ENCODE results near the gene ACD. TPM values are rescaled to one million over a fixed set of nuclear protein-coding genes. Genes with fewer than 3 reads are reported as not detected.

ACD gene
- total and polyA plus RNA-seq, 2 of the 4 experiments (the other 2 are of a cell fraction), result 15.6 to 31.1 TPM

- Histone ChIP-seq H4K8ac (ENCODE audit: low read depth in 2 of 2, low read length in 2 of 2) (no peak overlapping the region), H3K18ac (ENCODE audit: low read depth, low read length) (no peak overlapping the region), H3K4me1 (ENCODE audit: control insufficient read depth, insufficient read depth, low read length) (peaks cover 9% of the 10 kb centered on the region; the same call in 1 of the 2 replicates), H3K9ac (ENCODE audit: low read depth, low read length) (no peak overlapping the region), H4K91ac (ENCODE audit: insufficient read depth, low read depth, low read length) (no peak overlapping the region), H2BK15ac (ENCODE audit: low read depth, low read length) (no peak overlapping the region), H3K27ac (ENCODE audit: insufficient read depth, low read length) (no peak overlapping the region), H3K79me1 (ENCODE audit: low read depth in 1 of 2, low read length in 2 of 2) (peaks cover 6 to 15% of the 10 kb centered on the region in 2 experiments; a peak in 3 of 4 replicates), H3K4me2 (ENCODE audit: low read depth, low read length) (no peak overlapping the region), H3K9me3 (ENCODE audit: control insufficient read depth, insufficient read depth, low read length) (no peaks in the 10 kb centered on the region), H3K4me3 (ENCODE audit: insufficient read depth, low read depth, low read length) (no peak overlapping the region), H2BK5ac (ENCODE audit: low read depth, low read length, poor library complexity, severe bottlenecking) (no peak overlapping the region), H4K20me1 (ENCODE audit: insufficient read depth, low read length) (peaks cover 14% of the 10 kb centered on the region), H4K5ac (ENCODE audit: low read depth, low read length) (no peak overlapping the region), H2AK5ac (ENCODE audit: low read depth, low read length) (no peak overlapping the region; the same call in 1 of the 2 replicates), H3K4ac (ENCODE audit: low read depth, low read length) (no peak overlapping the region), H3K27me3 (ENCODE audit: control insufficient read depth, insufficient read depth, low read length) (peaks cover 30% of the 10 kb centered on the region), H2AFZ (replicated peaks; ENCODE audit: low read length, poor library complexity) (no peak overlapping the region), H3K23ac (ENCODE audit: low read depth, low read length) (no peak overlapping the region), H3K56ac (ENCODE audit: extremely low read depth, insufficient read depth, low read length) (no peak overlapping the region; the same call in 1 of the 2 replicates), H3K36me3 (ENCODE audit: control insufficient read depth, insufficient read depth, low read length) (0 out of 2 replicates have a peak, but pooled peaks cover 1% of the 10 kb centered on the region), H2AK9ac (replicated peaks; ENCODE audit: low read depth, low read length, poor library complexity) (no peak overlapping the region), H2BK120ac (ENCODE audit: low read depth, low read length) (no peak overlapping the region), H3K9me1 (ENCODE audit: insufficient read depth, low read length) (peaks cover 7% of the 10 kb centered on the region), H3K14ac (replicated peaks; ENCODE audit: low read depth, low read length) (no peak overlapping the region), H2BK20ac (ENCODE audit: low read depth, low read length) (no peak overlapping the region)
- 53% methylated on average over 12 of the region's 30 CpGs; no CpG with 5 or more reads in 1 of the 2 experiments for whole genome bisulfite sequencing, 2 experiments (ENCODE audit: extremely low coverage in 2 of 2, insufficient read length in 1 of 2)
- TF ChIP-seq RAD21 (IDR thresholded peaks at IDR 0.05; ENCODE audit: low read length) (no peak), CHD1 (IDR thresholded peaks at IDR 0.05; ENCODE audit: low read depth, low read length) (no peak), RFX5 (IDR thresholded peaks at IDR 0.05; ENCODE audit: low read depth, low read length) (no peak), CEBPB (IDR thresholded peaks at IDR 0.05; ENCODE audit: low read depth, low read length) (no peak), USF2 (IDR thresholded peaks at IDR 0.05; ENCODE audit: low read depth, low read length) (no peak), CTCF (conservative IDR thresholded peaks at IDR 0.05; ENCODE audit: low read depth, low read length) (no peak), FOS (IDR thresholded peaks at IDR 0.05; ENCODE audit: low read depth, low read length) (no peak), ELK1 (IDR thresholded peaks at IDR 0.05; ENCODE audit: borderline replicate concordance, low read depth, low read length) (no peak)
- no peak for DNase-seq
- intact Hi-C loops (cut with micrococcal nuclease) (no loop called here), in situ Hi-C loops (cut with MboI; ENCODE audit: low sequenced_read_pairs) (no loop called here), dilution Hi-C loops (cut with HindIII; ENCODE audit: low sequenced_read_pairs, unreplicated experiment) (no loop called here)
- ChIA-PET CTCF (no interaction called here), POLR2A (ENCODE audit: unreplicated experiment) (no interaction called here)
- BruUV-seq (replicated peaks), result no TSS peak
- no peak for ATAC-seq (ENCODE audit: low read depth)
Measured at GRCh38 chr16:67654403-67654911, 5.6 kb downstream of the ACD start.

Measured in IMR-90 (cell line).